GM21717 (cell line): ENCODE results near the gene RASSF4.

Experiments
- ATAC-seq: cut with Tn5 transposase; IDR thresholded peaks from one replicate; pipeline ENCODE4 v1.9.1; 2021; ENCODE audit warnings: mild to moderate bottlenecking, moderate library complexity; ENCODE audit not compliant: unreplicated experiment

RASSF4 gene

GRCh38 chr10:44974082-44974627, 14.6 kb downstream of the RASSF4 start:
- no peak for ATAC-seq

- peak; percentile 59 for ATAC-seq
Measured at GRCh38 chr10:44974628-44975430, 15.2 kb downstream of the RASSF4 start.

GRCh38 chr10:44975431-44976331, 16.1 kb downstream of the RASSF4 start:
- ATAC-seq: no peak

GRCh38 chr10:44976352-44977198, 17.0 kb downstream of the RASSF4 start:
- ATAC-seq: no peak

- no peak for ATAC-seq
Measured at GRCh38 chr10:44977287-44978212, 17.9 kb downstream of the RASSF4 start.

- ATAC-seq: no peak
Measured at GRCh38 chr10:44978213-44978569, 18.6 kb downstream of the RASSF4 start.

- peak; percentile 33 for ATAC-seq
Measured at GRCh38 chr10:44978570-44979280, 19.1 kb downstream of the RASSF4 start, which contains the start of gene DEPP1. Gene DEPP1 (minus strand): TSS chr10:44978809. CDS start chr10:44978030, 779 bp downstream.

GRCh38 chr10:44979281-44980191, 19.9 kb downstream of the RASSF4 start:
- no peak for ATAC-seq

GRCh38 chr10:44980309-44981171, 20.9 kb downstream of the RASSF4 start:
- ATAC-seq: no peak

GRCh38 chr10:44981172-44982113, 21.8 kb downstream of the RASSF4 start:
- peak; percentile 42 for ATAC-seq

GRCh38 chr10:44982114-44982460, 22.5 kb downstream of the RASSF4 start:
- no peak for ATAC-seq

GRCh38 chr10:44982496-44982895, 22.9 kb downstream of the RASSF4 start:
- no peak for ATAC-seq

GRCh38 chr10:44983066-44983894, 23.7 kb downstream of the RASSF4 start:
- no peak for ATAC-seq

- no peak for ATAC-seq
Measured at GRCh38 chr10:44983895-44984278, 24.3 kb downstream of the RASSF4 start.

- no peak for ATAC-seq
Measured at GRCh38 chr10:44984671-44985101, 25.1 kb downstream of the RASSF4 start.
